ENCODE measurements around the gene CTAGE8.
"Not testable (repeated sequence)": the region's sequence is repeated elsewhere in the genome, so short reads cannot be mapped to it uniquely, and the experiment has no call there.

CTAGE8 gene

GRCh38 chr7:144264692-144265091, 4.4 kb downstream of the CTAGE8 start, which contains the start of gene OR2A7:
OR2A7 (minus strand) TSS chr7:144264792; CDS start chr7:144259628, 5,164 bp downstream.
- in situ Hi-C loops (cut with MboI; ENCODE audit: low pct_unique_long_range_greater_than_20kb, low sequenced_read_pairs); DNase-seq: not testable (repeated sequence)

DNA sequence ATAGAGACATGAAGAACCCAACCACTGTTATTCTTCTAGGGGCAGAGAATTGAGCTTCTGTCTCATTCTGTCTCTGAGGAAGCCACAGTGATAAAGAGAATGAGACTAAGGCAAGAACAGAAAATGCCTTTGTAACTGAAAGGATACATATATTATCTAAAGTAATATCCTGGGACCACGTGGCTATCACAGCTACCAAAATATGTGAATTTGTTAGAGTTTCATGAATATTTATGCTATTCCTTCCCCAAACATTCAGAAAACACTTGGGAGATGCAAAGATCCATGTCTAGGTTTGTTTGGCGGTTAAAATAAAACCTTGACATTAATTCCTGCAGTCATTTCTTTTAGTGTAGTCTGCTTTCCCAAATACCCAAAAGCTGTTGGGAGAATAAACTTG, 7.0 kb downstream of the CTAGE8 start:
- DNase-seq; in situ Hi-C loops (cut with MboI; ENCODE audit: low pct_unique_long_range_greater_than_20kb, low sequenced_read_pairs): not testable (repeated sequence)

GRCh38 chr7:144259067-144259466, 10.0 kb downstream of the CTAGE8 start:
- in situ Hi-C loops (cut with MboI; ENCODE audit: low pct_unique_long_range_greater_than_20kb, low sequenced_read_pairs); DNase-seq: not testable (repeated sequence)

GRCh38 chr7:144256112-144256511, 13.0 kb downstream of the CTAGE8 start:
- in situ Hi-C loops (cut with MboI; ENCODE audit: low pct_unique_long_range_greater_than_20kb, low sequenced_read_pairs), result no loop called here
- DNase-seq, result no peak

GRCh38 chr7:144255471-144255897, 13.6 kb downstream of the CTAGE8 start:
- in situ Hi-C loops (cut with MboI; ENCODE audit: low pct_unique_long_range_greater_than_20kb, low sequenced_read_pairs), result no loop called here
- DNase-seq, result no peak

GRCh38 chr7:144252307-144252706, 16.8 kb downstream of the CTAGE8 start:
- in situ Hi-C loops (cut with MboI; ENCODE audit: low pct_unique_long_range_greater_than_20kb, low sequenced_read_pairs); DNase-seq: not testable (repeated sequence)

DNA sequence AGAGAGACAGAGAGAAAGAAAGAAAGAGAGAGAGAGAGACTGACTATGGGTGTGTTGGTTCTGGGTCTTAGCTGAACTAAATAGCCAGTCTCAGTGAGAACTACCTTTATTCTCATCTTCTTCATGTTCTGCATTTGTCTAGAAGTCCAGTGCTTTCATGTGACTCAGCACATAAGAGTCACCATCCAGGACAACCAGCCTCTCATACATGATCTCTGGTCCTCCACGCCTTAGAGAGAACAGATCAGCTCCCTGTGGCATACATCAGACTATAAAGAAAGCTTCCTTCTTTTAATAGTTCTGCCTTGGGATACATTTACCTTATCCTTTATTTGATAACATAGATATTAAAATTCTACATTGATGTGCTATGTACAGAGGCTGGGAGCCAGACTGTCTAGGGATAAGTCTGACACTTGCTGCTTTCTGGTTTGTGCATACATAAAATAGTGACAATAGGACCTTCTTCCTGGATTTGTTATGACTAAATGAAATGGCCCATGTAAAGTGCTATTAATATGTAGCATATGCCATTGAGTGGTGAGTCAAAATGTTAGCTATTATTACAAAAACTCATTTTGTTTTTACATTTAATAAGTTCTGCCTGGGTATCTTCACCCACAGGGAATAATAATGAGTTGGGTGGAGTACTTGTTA, 21.3 kb downstream of the CTAGE8 start:
- DNase-seq; in situ Hi-C loops (cut with MboI; ENCODE audit: low pct_unique_long_range_greater_than_20kb, low sequenced_read_pairs): not testable (repeated sequence)

DNA sequence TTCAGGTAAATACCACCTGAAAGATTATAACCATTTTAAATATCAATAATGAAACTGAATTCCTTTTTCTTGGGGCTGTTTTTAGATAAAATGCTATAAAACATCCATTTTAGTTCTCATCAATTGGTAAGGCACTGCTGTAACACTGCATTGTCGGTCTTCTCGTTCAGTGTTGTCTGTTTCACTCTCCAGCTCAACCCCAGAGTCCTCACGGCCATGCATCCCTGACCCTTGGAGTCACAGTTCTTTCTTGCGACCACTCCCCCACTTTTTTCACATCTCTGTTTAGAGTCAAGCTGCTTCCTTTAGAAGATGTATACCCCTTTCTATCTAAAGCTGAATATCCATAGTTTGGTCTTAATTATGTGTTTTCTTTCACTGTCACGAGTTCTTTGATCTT, 22.1 kb downstream of the CTAGE8 start:
- in situ Hi-C loops (cut with MboI; ENCODE audit: low pct_unique_long_range_greater_than_20kb, low sequenced_read_pairs); DNase-seq: not testable (repeated sequence)

GRCh38 chr7:144245372-144245771, 23.7 kb downstream of the CTAGE8 start:
- DNase-seq; in situ Hi-C loops (cut with MboI; ENCODE audit: low pct_unique_long_range_greater_than_20kb, low sequenced_read_pairs): not testable (repeated sequence)

- DNase-seq; in situ Hi-C loops (cut with MboI; ENCODE audit: low pct_unique_long_range_greater_than_20kb, low sequenced_read_pairs): not testable (repeated sequence)
Measured at GRCh38 chr7:144239365-144239764, 29.7 kb downstream of the CTAGE8 start, which contains the start of gene OR2A42. OR2A42 (minus strand) TSS chr7:144239605; CDS start chr7:144232843, 6,762 bp downstream.

DNA sequence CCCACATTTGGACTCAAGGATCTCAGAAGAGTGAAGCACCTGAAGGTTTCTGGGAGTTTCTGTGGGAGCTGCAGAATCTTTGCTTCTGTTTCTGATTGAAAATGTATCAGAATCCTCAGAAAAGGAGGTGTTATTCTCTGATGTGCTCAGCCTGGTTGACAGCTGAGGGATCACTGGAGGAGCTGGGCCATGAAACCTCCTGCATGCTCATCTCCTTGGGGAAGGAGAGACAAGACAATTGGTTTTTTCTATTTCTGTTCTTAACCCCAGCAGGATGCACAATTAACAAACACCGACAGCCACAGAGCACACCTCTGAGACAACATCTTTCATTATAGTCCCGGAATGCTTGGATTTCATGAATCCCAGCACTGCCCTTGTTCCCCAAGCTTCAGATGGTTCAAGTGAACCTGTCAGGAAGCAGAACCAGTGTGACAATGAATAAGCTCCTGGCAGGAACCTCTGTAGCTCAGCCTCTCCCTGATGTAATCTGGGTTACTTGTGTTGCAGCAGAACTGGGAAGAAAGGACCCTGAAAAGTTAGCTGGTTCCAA, 30.5 kb downstream of the CTAGE8 start:
- in situ Hi-C loops (cut with MboI; ENCODE audit: low pct_unique_long_range_greater_than_20kb, low sequenced_read_pairs); DNase-seq: not testable (repeated sequence)

DNA sequence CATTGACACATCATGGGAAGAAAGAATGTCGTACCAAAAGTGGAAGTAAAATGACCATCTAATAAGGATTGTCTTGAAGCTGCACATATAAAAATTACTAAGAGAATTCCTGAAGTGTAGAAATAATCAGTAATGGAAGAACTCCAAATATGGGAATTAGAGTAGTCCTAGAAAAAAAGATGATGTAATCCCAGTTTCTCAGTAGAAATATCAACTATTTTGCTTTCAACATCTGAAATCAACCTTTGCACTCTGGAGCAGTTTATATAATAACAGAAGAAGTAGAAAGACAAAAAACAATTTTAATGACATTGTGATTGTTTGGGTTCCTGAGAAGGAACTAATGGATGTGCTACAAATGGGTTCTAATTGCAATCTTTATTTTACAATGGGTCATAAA, 36.0 kb downstream of the CTAGE8 start:
- DNase-seq; in situ Hi-C loops (cut with MboI; ENCODE audit: low pct_unique_long_range_greater_than_20kb, low sequenced_read_pairs): not testable (repeated sequence)

DNA sequence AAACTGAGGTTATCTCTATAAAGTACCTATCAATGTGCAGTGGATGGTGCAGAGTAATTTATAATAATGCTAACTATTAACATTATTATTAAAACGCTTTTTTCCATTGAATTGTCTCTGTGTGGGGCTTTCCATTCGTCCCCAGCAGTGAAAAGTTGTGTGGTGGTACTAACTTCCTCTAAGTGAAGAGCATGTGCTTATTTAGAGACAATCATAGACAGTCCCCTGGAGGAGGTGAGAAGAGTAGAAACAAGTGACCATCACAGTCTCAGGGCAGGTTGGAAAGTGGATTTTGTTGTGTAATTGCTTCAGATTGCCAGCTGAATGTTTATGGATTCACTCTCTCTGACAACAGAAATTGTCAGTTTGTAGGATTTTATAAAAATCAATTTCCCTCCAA, 38.1 kb downstream of the CTAGE8 start:
- in situ Hi-C loops (cut with MboI; ENCODE audit: low pct_unique_long_range_greater_than_20kb, low sequenced_read_pairs); DNase-seq: not testable (repeated sequence)

DNA sequence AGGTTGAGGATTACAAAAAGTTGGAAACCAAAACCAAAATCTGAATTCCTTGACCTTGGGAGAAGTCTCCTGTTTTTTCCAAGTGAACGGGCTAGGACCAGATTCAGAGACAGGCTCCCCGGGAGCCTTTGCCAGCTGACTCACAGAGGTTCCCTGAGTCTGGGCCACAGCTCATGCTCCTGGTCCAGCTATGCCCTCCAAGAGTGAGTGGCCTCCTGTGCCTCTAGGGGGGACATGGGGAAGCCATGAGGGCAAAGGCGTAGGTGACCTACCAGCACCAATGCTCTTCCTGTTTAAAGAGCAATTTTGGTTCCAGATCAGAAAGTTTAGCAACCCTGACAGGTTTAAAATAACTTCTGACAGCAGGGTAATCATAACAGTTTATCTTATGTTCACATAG, 40.3 kb downstream of the CTAGE8 start:
- DNase-seq; in situ Hi-C loops (cut with MboI; ENCODE audit: low pct_unique_long_range_greater_than_20kb, low sequenced_read_pairs): not testable (repeated sequence)

DNA sequence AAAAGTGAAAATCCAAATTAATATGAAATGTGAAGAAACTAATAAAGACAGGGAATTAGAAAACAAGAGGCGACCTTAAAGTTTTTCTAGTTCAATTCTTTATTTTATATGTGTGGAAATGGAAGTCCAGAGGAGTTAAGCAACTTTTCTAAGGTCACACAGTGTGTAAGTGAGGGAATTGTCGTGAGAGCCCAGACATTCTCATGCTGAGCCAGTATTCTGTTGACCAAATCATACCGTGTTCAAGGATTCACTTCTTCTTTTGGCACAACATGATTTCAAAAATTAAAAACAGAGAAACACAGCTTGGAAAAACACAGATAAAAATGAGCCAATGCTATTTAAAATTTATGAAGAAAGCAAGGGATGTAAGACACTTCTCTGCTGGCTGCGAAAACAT, 42.2 kb downstream of the CTAGE8 start:
- DNase-seq; in situ Hi-C loops (cut with MboI; ENCODE audit: low pct_unique_long_range_greater_than_20kb, low sequenced_read_pairs): not testable (repeated sequence)

- DNase-seq; in situ Hi-C loops (cut with MboI; ENCODE audit: low pct_unique_long_range_greater_than_20kb, low sequenced_read_pairs): not testable (repeated sequence)
Measured at GRCh38 chr7:144223675-144224074, 45.4 kb downstream of the CTAGE8 start.

DNA sequence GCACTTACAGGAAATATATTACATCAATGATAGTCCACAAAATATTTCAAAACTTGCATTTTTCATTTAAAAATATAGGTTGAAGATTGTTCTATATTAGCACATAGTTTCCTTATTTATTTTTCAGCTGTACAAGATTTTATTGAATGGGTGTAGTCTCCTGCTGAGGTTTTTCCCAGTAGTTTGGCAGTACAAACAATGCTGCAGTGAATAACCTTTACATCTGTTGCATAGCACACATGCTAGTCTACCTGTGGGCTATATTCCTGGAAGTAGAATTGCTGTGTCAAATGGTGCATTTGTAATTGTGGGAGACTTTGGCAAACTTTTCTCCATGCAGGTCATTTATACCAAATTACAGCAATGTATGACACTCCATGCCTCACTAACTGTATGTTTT, 48.6 kb downstream of the CTAGE8 start:
- DNase-seq; in situ Hi-C loops (cut with MboI; ENCODE audit: low pct_unique_long_range_greater_than_20kb, low sequenced_read_pairs): not testable (repeated sequence)

DNA sequence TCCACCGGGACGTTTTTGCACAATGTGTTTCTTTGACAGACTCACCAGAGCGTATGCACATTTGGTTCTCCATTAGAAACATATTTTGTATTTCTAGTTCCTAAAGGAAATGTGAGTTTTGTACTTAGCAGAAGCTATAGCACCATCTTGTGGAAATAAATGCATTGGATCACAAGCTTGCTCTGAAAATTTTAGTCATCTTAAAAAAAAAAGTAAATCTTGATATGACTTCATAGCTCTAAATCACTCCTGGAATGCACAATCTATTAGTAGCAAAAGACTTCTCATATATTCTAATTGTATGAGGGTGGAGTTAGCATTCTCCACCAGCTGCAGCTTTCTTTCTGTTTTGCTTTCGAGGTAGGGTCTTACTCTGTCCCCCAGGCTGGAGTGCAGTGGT, 49.9 kb downstream of the CTAGE8 start:
- in situ Hi-C loops (cut with MboI; ENCODE audit: low pct_unique_long_range_greater_than_20kb, low sequenced_read_pairs); DNase-seq: not testable (repeated sequence)

DNA sequence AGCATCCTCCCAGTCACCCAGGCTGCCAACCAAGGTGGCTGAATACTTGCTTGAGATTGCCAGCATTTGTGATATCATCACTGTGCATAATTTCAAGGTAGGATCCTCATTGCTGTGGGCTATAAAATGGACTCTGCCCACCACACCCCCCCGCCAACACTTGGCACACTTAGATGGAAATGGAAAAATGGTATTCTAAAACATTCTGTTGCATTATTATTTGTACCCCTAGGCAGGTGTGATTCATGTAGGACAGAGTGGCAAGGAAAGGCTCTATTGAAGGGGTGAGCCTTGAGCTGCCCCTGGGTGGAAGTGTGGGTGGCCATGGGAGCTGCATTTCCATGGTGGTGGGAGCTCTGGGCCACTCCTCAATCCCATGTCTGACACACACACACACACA, 50.5 kb downstream of the CTAGE8 start:
- in situ Hi-C loops (cut with MboI; ENCODE audit: low pct_unique_long_range_greater_than_20kb, low sequenced_read_pairs); DNase-seq: not testable (repeated sequence)

DNA sequence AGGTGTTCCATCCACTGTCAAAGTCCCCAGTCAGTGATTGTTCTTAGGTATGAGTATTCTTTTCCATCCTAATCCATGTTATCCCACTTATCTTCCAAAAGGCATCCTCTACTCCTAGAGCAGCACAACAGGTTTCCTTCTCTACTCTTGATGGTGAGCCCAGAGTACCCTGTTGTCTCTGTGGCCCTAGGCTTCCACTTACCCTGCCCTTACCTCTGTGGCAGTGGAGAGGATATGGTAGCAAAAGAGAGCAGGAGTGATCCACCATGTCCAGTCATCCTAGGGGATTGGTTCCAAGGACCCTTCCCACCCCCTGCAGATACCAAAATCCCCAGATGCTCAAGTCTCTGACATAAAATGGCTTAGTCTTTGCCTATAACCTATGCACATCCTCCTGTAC, 51.9 kb downstream of the CTAGE8 start:
- in situ Hi-C loops (cut with MboI; ENCODE audit: low pct_unique_long_range_greater_than_20kb, low sequenced_read_pairs); DNase-seq: not testable (repeated sequence)
